NCI-H1105 treated with DMSO at 0.1 percent for 48 hours (cell line): Measurements from ENCODE around the gene SLC39A13.

Experiments
- DNase-seq: peaks from one replicate; lab custom pipeline; 2025; lab: John Stamatoyannopoulos, UW

SLC39A13 gene

DNA sequence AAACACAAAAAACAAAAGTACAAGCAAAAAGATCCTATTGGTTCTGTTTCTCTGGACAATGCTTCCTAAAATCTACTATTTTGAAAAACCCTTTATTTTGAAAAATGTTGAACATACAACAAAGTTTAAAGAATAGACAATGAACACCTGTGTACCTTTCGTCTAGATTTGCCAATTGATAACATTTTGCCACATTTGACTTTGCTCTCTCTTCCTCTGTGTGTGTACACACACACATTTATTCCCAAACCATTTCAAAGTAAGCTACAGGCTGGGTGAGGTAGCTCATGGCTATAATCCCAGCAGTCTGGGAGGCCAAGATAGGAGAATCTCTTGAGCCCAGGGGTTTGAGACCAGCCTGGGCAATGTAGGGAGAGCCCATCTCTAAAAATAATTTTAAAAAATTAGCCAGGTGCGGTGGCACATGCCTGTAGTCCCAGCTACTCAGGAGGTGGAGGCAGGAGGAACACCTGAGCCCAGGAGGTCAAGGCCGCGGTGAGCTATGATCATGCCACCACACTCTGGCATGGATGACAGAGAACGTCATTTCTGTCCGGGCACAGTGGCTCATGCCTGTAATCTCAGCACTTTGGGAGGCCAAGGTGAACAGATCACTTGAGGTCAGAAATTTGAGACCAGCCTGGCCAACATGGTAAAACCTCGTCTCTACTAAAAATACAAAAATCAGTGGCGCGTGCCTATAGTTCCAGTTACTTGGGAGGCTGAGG lies 23.1 kb downstream of the SLC39A13 start:
- DNase-seq: no peak

DNA sequence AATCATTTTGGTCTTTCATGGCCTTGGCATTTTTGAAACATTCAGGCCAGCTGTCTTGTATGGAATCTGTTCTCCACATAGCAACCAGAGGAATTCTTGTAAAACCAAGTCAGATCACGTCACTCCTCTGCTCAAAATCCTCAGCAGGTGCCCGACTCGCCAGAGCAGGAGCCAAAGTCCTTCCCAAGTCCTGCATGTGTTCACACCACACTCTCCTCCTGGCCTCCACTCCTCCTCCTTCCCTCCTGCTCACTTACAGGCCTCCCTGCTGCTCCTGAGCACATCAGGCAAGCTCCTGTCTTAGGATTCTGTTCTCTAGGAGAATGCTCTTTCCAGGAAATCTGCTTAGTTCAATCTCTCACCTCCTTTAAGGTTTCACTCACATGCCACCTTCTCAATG lies 24.8 kb downstream of the SLC39A13 start:
- DNase-seq: no peak

DNA sequence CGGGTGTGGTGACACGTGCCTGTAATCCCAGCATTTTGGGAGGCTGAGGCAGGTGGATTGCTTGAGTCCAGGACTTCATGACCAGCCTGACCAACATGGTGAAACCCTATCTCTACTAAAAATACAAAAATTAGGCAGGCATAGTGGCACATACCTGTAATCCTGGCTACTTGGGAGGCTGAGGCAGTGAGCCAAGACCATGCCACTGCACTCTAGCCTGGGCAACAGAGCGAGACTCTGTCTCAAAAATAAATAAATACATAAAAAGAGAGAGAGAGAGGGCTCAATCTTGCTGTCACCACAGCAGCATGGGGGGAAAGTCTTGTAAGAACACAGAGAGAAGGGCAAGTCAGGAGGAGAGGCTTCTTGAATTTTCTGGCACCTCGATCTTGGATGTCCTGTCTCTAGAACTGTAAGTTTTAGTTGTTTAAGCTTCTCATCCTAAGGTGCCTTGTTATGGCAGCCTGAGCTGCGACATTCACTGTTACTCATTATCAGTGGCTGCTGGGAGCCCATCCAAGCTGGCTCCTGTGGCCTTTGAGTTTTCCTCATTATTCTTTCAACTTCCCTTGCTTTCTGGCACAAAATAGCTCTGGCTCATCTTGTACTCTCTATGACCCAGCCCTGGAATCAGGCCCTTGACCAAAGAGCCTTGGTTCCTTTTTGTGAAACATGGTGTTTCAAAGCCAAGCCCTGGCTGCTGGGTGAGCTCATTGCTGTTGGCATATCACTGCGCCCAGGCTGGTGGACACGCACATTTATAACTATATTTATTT lies 25.8 kb downstream of the SLC39A13 start:
- DNase-seq: no peak

DNA sequence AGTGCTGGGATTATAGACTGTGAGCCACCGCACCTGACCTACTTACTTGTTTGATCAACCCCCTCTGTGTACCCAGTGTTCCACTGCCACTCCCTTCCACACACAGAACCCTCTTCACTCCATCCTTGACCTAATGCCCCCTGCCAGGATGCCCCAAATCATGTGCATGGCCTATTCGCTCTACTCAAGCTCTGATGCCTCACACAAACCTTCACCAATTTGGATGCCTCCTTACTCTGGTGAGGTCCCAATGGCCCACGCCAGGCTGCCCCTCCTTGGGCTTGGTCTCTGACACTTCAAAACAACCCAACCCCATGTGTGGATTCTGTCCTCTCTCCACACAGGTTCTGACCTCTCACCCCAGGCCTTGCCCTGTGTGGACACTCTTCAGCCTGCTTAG lies 27.3 kb downstream of the SLC39A13 start:
- no peak for DNase-seq

DNA sequence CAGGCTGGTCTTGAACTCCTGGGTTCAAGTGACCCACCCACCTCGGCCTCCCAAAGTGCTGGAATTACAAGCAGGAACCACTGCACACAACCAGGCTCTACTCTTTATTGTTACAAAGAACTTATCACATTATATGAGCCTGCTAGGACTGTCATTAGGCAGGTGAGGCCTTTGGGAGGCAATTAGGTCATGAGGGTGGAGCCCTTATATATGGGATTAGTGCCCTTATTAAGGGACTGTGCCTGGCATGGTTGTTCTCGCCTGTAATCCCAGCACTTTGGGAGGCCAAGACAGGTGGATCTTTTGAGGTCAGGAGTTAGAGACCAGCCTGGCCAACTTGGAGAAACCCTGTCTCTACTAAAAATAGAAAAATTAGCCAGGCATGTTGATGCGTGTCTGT lies 28.3 kb downstream of the SLC39A13 start:
- no peak for DNase-seq

DNA sequence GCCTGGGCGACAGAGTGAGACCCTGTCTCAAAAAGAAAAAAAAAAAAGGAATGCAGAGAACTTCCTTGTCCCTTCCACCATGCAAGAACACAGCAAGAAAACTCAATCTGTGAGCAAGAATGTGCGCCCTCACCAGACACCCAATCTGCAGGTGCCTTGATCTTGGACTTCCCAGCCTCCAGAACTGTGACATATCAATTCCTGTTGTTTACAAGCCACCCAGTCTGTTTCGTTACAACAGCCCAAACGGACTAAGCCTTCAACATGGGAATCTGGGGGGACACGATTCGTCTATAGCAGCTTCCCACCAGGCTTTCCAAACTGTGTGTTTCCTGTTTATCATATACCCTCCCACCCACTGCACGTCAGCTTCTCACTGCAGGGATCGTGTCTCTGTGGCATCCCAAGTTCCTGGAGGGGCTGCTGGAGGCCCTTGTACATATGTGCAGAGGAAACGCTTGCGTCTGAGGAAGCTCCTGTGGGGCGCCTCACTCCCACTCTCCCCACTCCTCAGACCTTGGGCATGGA lies 28.9 kb downstream of the SLC39A13 start:
- no peak for DNase-seq

DNA sequence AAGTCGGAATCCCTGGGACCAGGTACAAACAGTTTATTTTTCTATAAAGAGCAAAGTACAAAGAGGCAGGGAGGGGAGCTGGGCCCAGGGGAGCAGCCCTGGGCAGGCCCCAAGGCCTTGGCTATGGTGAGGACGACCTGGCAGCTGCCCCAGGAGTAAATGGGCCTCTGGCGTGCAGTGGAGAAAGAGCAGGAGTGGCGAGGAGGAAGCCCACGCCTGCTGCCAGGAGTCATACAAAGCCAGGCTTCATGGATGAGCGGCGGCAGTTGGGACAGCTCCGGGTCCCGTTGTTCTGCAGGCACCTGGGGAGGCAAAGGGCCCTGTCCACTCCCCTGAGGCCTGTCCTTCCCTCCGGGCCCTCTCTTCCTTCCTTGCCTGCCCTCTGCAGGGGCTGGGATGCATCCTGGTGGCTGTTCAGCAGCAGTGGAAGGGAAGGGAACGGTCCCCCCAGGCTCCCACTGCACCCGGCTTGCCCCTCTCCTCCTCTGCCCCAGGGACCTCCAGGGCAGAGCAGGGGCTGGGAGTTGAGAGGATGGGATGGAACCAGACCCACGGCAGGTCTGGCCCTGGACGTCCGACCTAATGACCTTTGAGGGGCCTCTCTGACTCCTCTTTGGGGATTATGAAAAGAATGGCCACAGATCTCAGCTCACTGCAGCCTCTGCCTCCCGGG lies 29.5 kb downstream of the SLC39A13 start:
- DNase-seq: no peak

DNA sequence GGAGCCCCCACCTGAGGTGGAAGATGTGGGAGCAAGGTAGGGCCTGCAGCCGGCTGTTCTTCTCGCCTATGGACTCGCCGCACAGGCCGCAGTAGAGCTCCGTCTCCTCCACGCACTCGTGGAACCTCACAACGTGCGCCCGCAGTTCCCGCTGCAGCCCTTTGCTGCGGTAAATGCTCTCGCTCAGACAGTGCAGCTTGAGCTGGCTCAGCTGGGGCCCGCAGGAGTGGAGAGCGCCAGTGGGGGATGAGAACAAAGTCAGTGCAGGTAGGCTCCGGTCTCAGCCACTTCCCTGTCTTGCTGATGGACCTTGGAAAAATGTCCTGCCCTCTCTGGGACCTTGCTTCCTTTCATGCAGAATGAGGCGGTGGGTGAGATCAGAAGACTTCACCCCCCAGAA lies 30.3 kb downstream of the SLC39A13 start:
- DNase-seq: no peak

DNA sequence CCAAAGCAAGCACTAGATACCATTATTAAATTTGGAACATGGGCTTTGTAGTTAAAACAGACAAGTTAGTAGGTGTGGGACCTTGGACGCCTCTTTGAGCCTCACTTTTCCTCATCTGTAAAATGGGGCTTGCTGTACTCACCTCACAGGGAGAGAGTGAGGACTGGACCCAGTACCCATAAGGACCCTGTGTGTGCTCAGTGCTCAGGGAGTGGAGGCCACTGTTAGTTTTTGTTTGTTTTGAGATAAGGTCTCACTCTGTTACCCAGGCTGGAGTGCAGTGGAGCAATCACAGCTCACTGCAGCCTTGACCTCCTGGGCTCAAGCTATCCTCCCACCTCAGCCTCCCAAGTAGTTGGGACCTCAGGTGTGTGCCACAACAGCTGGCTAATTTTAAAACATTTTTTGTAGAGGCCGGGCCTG lies 31.7 kb downstream of the SLC39A13 start:
- DNase-seq: no peak

DNA sequence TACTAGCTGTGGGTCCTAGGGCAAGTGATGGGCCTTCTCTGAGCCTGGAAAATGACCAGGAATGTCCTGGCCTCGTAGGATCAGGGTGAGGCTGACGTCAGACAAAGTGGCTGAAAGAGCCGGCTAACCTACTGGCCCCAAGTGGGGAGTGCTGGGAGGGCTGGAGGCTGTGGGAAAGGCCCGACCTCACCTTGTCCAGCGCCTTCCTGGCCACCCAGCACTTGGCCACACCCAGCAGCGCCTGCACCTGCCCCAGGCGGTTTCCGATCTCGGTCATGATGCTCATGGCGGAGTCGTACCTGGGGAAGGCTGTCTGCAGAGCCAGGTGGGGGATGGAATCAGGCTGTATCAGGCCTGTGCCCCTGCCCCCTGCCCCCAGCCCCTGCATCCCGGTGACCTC lies 33.0 kb downstream of the SLC39A13 start:
- DNase-seq: no peak

DNA sequence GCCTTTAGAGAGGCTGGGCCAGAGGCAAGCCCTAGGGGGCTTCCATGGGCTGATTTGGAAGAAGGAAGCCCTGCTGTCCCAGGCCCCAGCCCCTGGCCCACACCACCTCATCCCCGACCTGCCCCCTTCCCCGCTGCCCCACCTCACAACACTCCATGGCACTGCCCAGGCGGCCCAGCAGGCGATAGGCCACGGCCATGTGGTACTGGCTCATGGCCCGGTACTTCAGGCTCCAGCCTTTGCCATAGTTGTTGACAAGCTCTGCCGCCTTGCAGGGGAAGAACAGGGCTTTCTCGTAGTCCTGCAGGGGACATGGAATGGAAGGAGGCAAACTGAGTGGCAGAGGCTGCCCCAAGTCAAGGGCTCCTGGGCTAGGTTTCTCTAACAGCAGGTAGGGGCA lies 34.1 kb downstream of the SLC39A13 start:
- no peak for DNase-seq

DNA sequence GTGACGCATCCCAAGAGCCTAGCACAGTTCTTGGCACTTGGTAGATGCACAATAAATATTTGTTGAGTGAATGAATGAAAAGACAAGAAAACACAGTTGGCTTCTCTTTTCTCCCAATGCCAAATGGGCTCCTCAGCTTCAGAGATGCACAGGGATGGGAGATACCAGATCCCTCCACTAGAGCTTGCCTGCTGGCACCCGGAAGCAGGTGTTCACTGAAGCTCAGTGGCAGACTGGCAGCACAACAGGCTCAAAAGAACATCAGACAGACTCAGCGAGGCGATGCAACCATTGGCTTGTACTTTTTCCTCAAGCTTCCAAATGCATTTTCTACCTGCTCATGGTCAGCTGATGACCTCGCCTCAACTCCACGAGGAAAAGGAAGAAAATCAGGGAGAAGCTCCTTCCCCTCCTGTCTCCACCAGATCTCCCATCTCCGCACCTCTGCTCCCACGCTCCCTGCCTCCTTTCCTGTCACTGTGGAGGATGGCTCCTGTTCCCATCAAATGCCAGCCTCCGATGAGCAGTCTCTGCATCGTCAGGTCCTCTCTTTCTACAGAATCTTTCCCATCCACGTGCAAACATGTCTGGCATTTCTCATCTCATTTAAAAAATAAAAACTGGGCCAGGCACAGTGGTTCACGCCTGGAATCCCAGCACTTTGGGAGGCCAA lies 34.8 kb downstream of the SLC39A13 start:
- DNase-seq: no peak

DNA sequence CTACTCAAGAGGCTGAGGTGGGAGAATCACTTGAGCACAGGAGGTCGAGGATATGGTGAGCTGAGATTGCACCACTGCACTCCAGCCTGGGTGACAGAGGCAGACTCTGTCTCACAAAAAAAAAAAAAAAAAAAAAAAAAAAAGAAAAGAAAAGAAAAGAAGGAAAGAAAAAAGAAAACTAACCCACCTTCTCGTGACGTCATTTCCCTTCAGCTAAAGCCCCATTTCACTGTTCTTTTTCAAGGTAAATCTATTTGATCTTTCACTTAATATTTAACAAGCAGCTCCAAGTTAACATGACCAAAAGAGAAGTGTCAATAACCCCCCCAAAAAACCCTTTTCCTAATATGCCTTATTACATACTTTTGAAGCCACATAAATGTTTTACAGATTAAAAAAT lies 35.4 kb downstream of the SLC39A13 start:
- no peak for DNase-seq

DNA sequence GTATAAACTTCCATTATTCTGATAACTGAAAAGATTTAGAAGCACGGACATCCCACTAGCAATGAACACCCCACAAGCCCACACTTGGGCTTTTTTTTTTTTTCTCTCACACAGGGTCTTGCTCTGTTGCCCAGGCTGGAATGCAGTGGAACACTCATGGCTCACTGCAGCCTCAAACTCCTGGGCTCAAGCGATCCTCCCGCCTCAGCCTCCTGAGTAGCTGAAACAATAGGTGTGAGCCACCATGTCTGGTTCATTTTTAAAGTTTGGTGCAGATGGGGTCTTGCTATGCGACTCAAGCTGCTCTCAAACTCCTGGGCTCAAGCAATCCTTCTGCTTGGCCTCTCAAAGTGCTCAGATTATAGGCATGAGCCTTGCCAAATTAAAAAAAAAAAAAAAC lies 37.5 kb downstream of the SLC39A13 start:
- DNase-seq: no peak

DNA sequence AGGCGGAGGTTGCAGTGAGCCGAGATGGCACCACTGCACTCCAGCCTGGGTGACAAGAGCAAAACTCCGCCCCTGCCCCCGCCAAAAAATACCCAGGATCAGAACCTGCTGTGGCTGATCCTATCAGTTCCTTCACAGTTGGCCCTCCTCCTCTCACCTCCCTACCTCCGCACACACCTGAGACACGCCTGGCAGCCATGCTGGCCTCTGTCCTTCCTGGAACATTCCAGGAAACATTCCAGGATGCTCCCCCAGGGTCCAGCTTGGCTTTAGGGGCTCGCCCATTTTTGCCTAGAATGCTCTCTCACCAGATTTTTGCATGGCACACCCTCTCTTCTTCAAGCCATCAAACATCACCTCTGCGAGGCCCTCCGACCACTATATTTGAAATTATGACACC lies 38.4 kb downstream of the SLC39A13 start:
- DNase-seq: no peak

DNA sequence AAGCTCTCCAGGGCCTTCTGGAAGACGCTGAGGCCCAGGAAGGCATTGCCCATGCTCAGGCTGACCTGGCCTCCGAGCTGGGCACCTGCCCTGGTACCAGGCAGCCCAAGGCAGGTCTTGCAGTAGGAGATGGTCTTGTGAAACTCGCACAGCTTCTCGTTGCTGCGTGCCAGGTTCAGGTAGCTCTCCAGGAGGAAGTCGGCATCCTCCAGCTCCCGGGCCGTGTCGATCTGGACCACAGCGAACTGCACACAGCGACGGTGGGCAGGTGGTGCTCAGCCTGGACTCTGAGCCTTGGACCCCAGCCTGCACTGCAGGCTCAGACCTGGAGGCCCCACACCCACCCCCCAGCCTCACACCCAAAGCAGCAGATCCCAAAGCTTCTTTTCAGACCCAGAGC lies 39.5 kb downstream of the SLC39A13 start:
- DNase-seq: no peak

DNA sequence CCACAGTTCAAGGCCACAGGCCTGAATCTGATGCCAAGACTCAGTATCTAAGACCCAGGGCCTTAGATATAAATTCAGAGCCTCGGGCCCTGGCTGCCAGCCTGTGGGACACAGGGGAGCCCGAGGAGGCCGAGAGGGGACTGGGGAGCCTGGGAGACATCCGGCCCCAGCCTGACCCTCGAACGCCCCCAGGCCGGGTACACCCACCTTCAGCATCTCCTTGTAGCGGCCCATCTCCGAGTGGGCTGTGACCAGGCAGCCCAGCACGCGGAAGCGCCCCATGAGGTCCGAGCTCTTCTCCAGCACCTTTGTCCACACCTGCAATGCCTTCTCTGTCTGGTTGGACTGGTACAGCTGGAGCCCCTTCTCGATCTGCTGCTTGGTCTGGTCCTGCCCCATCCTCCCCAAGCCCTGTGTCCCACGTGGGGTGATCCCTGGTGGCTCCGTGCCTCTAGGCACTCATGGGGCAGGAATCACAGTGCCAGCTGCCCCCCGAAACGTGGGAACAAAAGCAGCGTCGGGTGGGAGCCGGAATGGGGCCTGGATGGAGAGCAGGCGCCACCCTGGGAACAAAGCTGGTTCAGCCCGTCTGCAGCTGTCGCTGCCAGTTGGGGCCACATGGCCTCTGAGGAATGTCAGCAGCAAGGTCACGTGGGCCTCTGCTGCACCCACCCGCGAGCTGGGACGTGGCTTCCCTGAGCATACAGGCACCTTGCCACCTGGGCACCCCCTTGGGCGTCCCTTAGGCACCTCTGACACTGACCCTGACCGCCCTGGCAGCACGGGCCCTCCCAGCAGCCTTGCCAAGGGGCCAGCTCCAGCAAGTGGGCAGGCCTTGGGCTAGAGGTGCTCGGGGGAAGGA lies 40.4 kb downstream of the SLC39A13 start, which contains the start of gene RAPSN:
RAPSN (minus strand) TSS at position 571 of the 862 bp plus-strand sequence; CDS start at position 399, 172 bp downstream.
- DNase-seq: no peak

DNA sequence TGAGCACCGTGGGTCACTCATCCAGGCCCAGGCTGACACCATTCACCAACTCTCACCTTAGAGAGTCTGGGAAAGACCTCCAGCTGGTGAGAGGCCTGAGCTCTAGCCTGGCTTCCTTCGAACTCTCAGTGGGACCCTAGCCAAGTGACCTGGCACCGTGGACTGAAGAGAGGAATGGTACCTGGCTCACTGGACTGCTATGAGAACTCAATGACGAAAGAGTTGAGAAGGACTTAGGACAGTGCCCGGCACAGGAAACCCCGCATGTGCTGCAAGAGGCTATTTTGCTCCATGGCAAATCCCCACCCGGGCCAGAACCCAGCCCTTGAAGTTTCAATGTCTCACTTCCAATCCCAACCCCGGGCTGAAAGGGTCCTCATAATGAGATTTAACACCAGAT lies 41.2 kb downstream of the SLC39A13 start:
- DNase-seq: no peak

DNA sequence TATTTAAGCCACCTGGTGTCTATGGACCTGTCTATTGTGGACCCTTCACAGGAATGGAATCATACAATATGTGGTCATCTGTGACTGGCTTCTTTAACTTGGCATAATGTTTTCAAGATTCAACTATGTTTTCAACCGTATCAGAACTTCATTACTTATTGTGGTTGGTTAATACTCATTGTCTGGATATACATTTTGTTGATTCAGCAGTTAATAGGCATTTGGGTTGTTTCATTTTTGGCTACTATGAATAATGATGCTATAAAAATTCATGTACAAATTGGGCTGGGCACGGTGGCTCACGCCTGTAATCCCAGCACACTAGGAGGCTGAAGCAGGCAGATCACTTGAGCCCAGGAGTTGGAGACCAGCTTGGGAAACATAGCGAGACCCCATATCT lies 43.0 kb downstream of the SLC39A13 start:
- DNase-seq: no peak

DNA sequence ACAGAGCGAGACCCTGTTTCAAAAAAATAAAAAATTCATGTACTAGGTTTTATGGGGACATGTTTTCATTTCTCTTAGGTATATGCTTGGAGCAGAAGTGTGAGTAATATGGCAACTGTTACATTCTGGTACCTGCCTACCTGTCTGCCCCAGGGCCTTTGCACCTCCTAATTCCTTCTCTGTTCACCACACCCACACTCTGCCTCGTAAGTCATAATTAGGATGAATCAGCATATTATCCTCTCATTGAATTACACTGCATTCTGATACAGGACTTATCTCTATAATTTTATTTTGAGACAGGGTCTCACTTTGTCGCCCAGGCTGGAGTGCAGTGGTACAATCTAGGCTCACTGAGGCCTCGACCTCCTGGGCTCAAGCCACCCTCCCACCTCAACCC lies 43.6 kb downstream of the SLC39A13 start:
- no peak for DNase-seq

DNA sequence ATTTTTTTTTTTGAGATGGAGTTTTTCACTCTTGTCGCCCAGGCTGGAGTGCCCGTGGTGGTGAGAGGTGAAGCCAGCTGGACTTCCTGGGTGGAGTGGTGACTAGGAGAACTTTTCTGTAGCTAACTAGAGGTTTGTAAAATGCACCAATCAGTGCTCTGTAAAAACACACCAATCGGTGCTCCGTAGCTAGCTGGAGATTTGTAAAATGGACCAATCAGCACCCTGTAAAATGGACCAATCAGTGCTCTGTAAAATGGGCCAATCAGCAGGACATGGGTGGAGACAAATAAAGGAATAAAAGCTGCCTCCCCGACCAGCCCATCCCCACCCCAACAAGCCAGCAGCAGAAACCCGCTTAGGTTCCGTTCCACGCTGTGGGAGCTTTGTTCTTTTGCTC lies 45.0 kb downstream of the SLC39A13 start:
- no peak for DNase-seq
